SK-N-SH (cell line): ENCODE data around the gene OR51B2.

Source experiments
- EZH2phosphoT487 ChIP-seq: fragments of 200-600 bp; sonication (generic); IDR thresholded peaks from 2 replicates; pipeline ENCODE4 v1.6.1; 2017; ENCODE audit warnings: low read depth, mixed run types, mild to moderate bottlenecking, antibody characterized with exemption, moderate library complexity, borderline replicate concordance
- POLR2AphosphoS5 ChIP-seq: IDR thresholded peaks from 2 replicates; pipeline ENCODE4 v1.6.1; 2012; ENCODE audit warnings: low read depth, low read length
- SMC3 ChIP-seq: IDR thresholded peaks from 2 replicates; pipeline ENCODE4 v1.6.1; 2012; ENCODE audit warnings: low read depth, low read length, improper control_type of control experiment

GRCh38 chr11:5285703-5286340 is 38.3 kb downstream of the OR51B2 start:
- TF ChIP-seq EZH2phosphoT487 = no peak
- no peak for TF ChIP-seq SMC3
- TF ChIP-seq POLR2AphosphoS5 = no peak
